Heart right ventricle (tissue), 16 donors: Measurements from ENCODE around the gene ZNF655. TPM values are rescaled to one million over a fixed set of nuclear protein-coding genes. Genes with fewer than 3 reads are reported as not detected.

Experiments
- ATAC-seq, 8 donors: fragments of 200-7000 bp; cut with Tn5 transposase; one replicate each; pipeline ENCODE4 v1.9.1; 2020; ENCODE audit warnings: mild to moderate bottlenecking in 8 of 8, moderate library complexity in 8 of 8, moderate number of reproducible peaks in 1 of 8
- DNase-seq, 2 donors: peaks; one replicate each; pipeline ENCODE4 v3.0.0-alpha.2; 2020
- H3K27ac ChIP-seq, 10 donors: fragments of 200-600 bp; sonication (generic) in 2 of 10; one replicate each; pipeline versions ENCODE4 v1.5.0 to v1.8.0; 2020 to 2022; ENCODE audit warnings: mild to moderate bottlenecking in 3 of 10
- H3K27me3 ChIP-seq, 7 donors: fragments of 200-600 bp; one replicate each; pipeline ENCODE4 v1.8.0; 2021 to 2022; ENCODE audit warnings: mild to moderate bottlenecking in 2 of 7
- H3K36me3 ChIP-seq, 9 donors: fragments of 200-600 bp; sonication (generic) in 1 of 9; one replicate each; pipeline versions ENCODE4 v1.5.0 to v1.8.0; 2020 to 2022; ENCODE audit warnings: mild to moderate bottlenecking in 2 of 9
- H3K4me1 ChIP-seq, 9 donors: fragments of 200-600 bp; sonication (generic) in 1 of 9; one replicate each; pipeline versions ENCODE4 v1.5.0 to v1.8.0; 2020 to 2022; ENCODE audit warnings: mild to moderate bottlenecking in 4 of 9
- H3K4me3 ChIP-seq, 10 donors: fragments of 200-600 bp; sonication (generic) in 2 of 10; one replicate each; pipeline versions ENCODE4 v1.5.0 to v1.8.0; 2020 to 2022; ENCODE audit warnings: mild to moderate bottlenecking in 7 of 10, moderate library complexity in 2 of 10
- H3K9me3 ChIP-seq, 11 donors: fragments of 200-600 bp in 10 of 11; sonication (generic) in 2 of 11; one replicate each; pipeline versions ENCODE4 v1.5.0 to v1.8.0; 2013 to 2022; ENCODE audit warnings: mild to moderate bottlenecking in 2 of 11, control low read depth in 1 of 11, moderate library complexity in 1 of 11
- CTCF ChIP-seq, 9 donors: fragments of 200-600 bp; sonication (generic) in 2 of 9; IDR thresholded peaks; one replicate each; pipeline versions ENCODE4 v1.5.0 to v1.8.0; 2021 to 2022; ENCODE audit warnings: antibody characterized with exemption in 9 of 9, mild to moderate bottlenecking in 5 of 9, moderate library complexity in 1 of 9
- WGBS, 2 donors: extraction: QIAGEN DNeasy Blood & Tissue Kit; methylation state at CpG; one replicate each; pipeline ENCODE4 v1.1.7; 2013; ENCODE audit warnings: inconsistent platforms in 1 of 2; 5-methylcytosine and 5-hydroxymethylcytosine counted together
- intact Hi-C, 10 donors: fragments of 100-400 bp; cut with DNase I; formaldehyde crosslinking; loops; one replicate each; pipeline versions ENCODE4 v1.11.1 to v1.14.2; 2022
- polyA plus RNA-seq, 2 donors: library from polyadenylated mRNA; stranded (reverse); fragments of 200-250 nt; gene quantifications; one replicate each; pipeline ENCODE4 v1.2.3, GENCODE V29; 2013
- total RNA-seq, 10 donors: library from RNA; stranded (reverse); fragmentation: NEBNext Ultra II Directional in 3 of 10; extraction: Animal tissue kit (Norgen Biotek cat#: 25700) in 3 of 10; gene quantifications; one replicate each; pipeline versions ENCODE4 v1.2.1 to v1.2.4, GENCODE V29; 2021 to 2023
- donor health status: Arrhythmogenic right ventricular cardiomyopathy.
- donor health status: ischemic (EF 13 %, LVEDD 7.1; RV severe dilation, severe dysfunction).
- donor health status: healthy with polysubstance abuse.
- donor health status: DM: no; HTN: yes; CAD: no.
- donor health status: DM: no; HTN: no; CAD: no.
- donor health status: ischemic (EF 25% LVEDD 6.9; RV normal size, moderate dysfunction).
- donor health status: ischemic (EF 25% LVEDD 5.7; RV mildly dilated, moderate dysfunction).
- donor health status: healthy.
- donor health status: DM: yes; HTN: yes; CAD: no.
- donor health status: Ischemic cardiomyopathy.
- donor health status: ischemic (EF 35%, LVEDD 5.7; RV mildly dilated, moderate dysfunction).
- donor health status: nonischemic (EF 11% LVEDD 7.7; RV severe dilation, severe dysfunction).
- donor health status: DM: yes; HTN: yes; CAD: no.
- donor health status: PGD.
- donor health status: ischemic (EF 29% LVEDD 5.4; RV normal size, mild dysfunction).
- donor health status: nonischemic (EF 23%, LVEDD 6.1; RV moderate dilation, normal function).

The ZNF655 gene
- total and polyA plus RNA-seq, 12 donors: 22.0 to 54.1 (median 30.8) TPM

- WGBS, 2 donors: 77 to 82% methylated on average over 7 of the region's 7 CpGs
- ATAC-seq: no peak
- intact Hi-C loops: no loop called here
Measured at GRCh38 chr7:99594948-99595745, 36.7 kb downstream of the ZNF655 start.

DNA sequence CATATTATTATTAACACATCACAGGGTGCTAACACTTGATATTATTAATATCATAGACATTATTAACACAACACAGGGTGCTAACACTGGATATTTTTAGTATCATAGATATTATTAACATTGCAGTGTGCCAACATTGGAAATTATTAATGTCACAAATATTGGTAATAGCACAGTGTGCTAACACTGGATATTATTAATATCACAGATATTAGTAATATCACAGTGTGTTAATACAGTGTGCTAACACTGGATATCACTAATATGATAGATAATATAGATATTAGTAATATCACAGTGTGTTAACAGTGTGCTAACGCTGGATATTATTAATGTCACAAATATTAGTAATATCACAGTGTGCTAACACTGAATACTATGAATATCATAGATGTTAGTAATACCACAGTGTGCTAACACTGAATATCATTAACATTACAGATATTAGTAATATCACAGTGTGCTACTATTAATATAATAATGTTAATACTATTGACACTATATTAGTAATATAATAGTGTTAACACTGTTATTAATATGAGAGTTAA, 38.0 kb downstream of the ZNF655 start:
- WGBS, 2 donors: 89 to 94% methylated on average over 1 of the region's 1 CpG
- H3K9me3 ChIP-seq: no peaks in the 10 kb centered on the region
- no peak overlapping the region for H3K4me3 ChIP-seq
- ATAC-seq (no peak), DNase-seq (no peak)
- no peak overlapping the region for H3K27ac ChIP-seq
- no peaks in the 10 kb centered on the region for H3K4me1 ChIP-seq
- no peaks in the 10 kb centered on the region for H3K36me3 ChIP-seq
- intact Hi-C loops: no loop called here
- peaks cover 0 to 7% (median 0%) of the 10 kb centered on the region in 7 donors for H3K27me3 ChIP-seq
- no peak for TF ChIP-seq CTCF (IDR thresholded peaks at IDR 0.05)

More at GRCh38 chr7:99594948-99595745, 36.7 kb downstream of the ZNF655 start:
- Histone ChIP-seq H3K9me3 (no peaks in the 10 kb centered on the region), H3K36me3 (no peaks in the 10 kb centered on the region), H3K4me3 (no peak overlapping the region), H3K4me1 (no peaks in the 10 kb centered on the region), H3K27me3 (peaks cover 0 to 7% (median 0%) of the 10 kb centered on the region in 7 donors), H3K27ac (no peak overlapping the region)
- no peak for TF ChIP-seq CTCF (IDR thresholded peaks at IDR 0.05)
- DNase-seq: no peak

- no peaks in the 10 kb centered on the region for H3K4me1 ChIP-seq
- no peak for TF ChIP-seq CTCF (IDR thresholded peaks at IDR 0.05)
- no peak within 1 kb of the TSS for H3K4me3 ChIP-seq
- WGBS, 2 donors: 41 to 55% methylated on average over 34 of the region's 34 CpGs
- ATAC-seq: no peak
- no peak within 1 kb of the TSS for H3K27ac ChIP-seq
- peaks cover 0 to 7% (median 0%) of the 10 kb centered on the region in 7 donors for H3K27me3 ChIP-seq
- intact Hi-C loops: no loop called here
- H3K36me3 ChIP-seq: no peaks in the 10 kb centered on the region
- no peak for DNase-seq
- H3K9me3 ChIP-seq: no peaks in the 10 kb centered on the region
Measured at GRCh38 chr7:99597762-99598501, 39.5 kb downstream of the ZNF655 start, which contains the start of gene TMEM225B. TSS of gene TMEM225B (plus strand) at chr7:99598267. CDS start at chr7:99604389, 6,122 bp downstream.

GRCh38 chr7:99599836-99600235, 41.4 kb downstream of the ZNF655 start:
- Histone ChIP-seq H3K27me3 (peaks cover 0 to 7% (median 0%) of the 10 kb centered on the region in 7 donors), H3K27ac (no peak overlapping the region), H3K4me1 (no peaks in the 10 kb centered on the region), H3K4me3 (no peak overlapping the region), H3K9me3 (no peaks in the 10 kb centered on the region), H3K36me3 (no peaks in the 10 kb centered on the region)
- no peak for TF ChIP-seq CTCF (IDR thresholded peaks at IDR 0.05)
- intact Hi-C loops: no loop called here
- ATAC-seq (no peak), DNase-seq (no peak)
- 71 to 79% methylated on average over 4 of the region's 4 CpGs for WGBS, 2 donors
